ENCODE data around the gene WDR27.

DNA sequence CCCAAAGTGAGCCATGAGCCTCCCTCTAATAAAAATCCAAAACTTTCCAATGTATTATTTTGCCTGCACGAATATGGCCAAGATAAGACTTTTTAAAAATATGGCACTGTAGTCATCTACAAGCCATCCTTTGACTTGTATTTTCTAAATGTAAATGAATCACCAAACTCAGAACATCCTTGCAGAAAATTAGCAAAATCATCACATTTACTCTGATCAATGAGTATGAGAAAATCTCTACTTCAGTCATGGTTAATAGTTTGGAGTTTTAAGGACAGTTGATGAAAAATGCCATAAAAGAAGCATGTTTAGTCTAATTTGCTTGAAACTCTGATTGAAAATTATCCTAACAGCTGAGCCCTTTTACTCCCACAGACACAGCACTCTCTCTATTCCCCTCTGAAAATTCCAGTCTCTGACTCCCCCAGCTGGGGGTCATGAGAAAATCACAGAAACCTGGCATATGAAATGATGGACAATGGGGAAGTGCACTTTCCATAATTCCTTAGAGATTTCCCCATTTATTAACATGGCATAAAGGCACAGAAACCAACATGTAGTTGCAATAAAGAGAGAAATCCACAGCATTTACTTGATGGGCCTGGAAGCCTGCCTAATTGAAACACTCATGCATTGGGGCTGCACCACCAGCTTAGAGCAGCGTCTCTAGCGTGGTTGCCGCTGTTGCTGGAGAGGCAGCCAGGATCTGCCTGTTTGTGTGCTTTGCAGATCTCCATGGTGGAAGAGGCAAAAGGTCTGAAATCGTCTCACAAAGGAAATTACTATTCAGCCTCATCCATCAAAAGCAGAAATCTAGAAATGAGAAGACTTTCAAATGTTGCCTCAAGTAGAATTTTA lies 214.0 kb downstream of the WDR27 start:
- no peak for TF ChIP-seq POLR2A (IDR thresholded peaks at IDR 0.05)
- TF ChIP-seq, protein P1, sequence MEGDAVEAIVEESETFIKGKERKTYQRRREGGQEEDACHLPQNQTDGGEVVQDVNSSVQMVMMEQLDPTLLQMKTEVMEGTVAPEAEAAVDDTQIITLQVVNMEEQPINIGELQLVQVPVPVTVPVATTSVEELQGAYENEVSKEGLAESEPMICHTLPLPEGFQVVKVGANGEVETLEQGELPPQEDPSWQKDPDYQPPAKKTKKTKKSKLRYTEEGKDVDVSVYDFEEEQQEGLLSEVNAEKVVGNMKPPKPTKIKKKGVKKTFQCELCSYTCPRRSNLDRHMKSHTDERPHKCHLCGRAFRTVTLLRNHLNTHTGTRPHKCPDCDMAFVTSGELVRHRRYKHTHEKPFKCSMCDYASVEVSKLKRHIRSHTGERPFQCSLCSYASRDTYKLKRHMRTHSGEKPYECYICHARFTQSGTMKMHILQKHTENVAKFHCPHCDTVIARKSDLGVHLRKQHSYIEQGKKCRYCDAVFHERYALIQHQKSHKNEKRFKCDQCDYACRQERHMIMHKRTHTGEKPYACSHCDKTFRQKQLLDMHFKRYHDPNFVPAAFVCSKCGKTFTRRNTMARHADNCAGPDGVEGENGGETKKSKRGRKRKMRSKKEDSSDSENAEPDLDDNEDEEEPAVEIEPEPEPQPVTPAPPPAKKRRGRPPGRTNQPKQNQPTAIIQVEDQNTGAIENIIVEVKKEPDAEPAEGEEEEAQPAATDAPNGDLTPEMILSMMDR (IDR thresholded peaks at IDR 0.05) = no peak
